Nephron progenitor cell (in vitro differentiated cells): Measurements from ENCODE around the gene STX10.
"Not testable (repeated sequence)": the region's sequence is repeated elsewhere in the genome, so short reads cannot be mapped to it uniquely, and the experiment has no call there.

ENCODE experiments used
- DNase-seq: peaks from one replicate; pipeline ENCODE4 v3.0.0; 2021
- H3K27ac Mint-ChIP-seq: 2 replicates; pipeline ENCODE4 v1.8.0; 2021; ENCODE audit warnings: mild to moderate bottlenecking, moderate library complexity, mixed read lengths
- H3K27me3 Mint-ChIP-seq: 2 replicates; pipeline ENCODE4 v1.8.0; 2021; ENCODE audit warnings: mild to moderate bottlenecking, low read depth, mixed read lengths; ENCODE audit not compliant: poor library complexity
- H3K36me3 Mint-ChIP-seq: 2 replicates; pipeline ENCODE4 v1.8.0; 2021; ENCODE audit warnings: low read depth, mixed read lengths
- H3K4me1 Mint-ChIP-seq: 2 replicates; pipeline ENCODE4 v1.8.0; 2021; ENCODE audit warnings: mixed read lengths
- H3K4me3 Mint-ChIP-seq: 2 replicates; pipeline ENCODE4 v1.8.0; 2021; ENCODE audit warnings: mild to moderate bottlenecking, moderate library complexity, mixed read lengths
- H3K9me3 Mint-ChIP-seq: 2 replicates; pipeline ENCODE4 v1.8.0; 2021; ENCODE audit warnings: mild to moderate bottlenecking, moderate library complexity, mixed read lengths
- TF ChIP-seq, protein P1 (sequence below): fragments of 200-600 bp; sonication (generic); IDR thresholded peaks from 2 replicates; pipeline ENCODE4 v1.5.0; 2021; ENCODE audit warnings: antibody characterized with exemption

The STX10 gene

DNA sequence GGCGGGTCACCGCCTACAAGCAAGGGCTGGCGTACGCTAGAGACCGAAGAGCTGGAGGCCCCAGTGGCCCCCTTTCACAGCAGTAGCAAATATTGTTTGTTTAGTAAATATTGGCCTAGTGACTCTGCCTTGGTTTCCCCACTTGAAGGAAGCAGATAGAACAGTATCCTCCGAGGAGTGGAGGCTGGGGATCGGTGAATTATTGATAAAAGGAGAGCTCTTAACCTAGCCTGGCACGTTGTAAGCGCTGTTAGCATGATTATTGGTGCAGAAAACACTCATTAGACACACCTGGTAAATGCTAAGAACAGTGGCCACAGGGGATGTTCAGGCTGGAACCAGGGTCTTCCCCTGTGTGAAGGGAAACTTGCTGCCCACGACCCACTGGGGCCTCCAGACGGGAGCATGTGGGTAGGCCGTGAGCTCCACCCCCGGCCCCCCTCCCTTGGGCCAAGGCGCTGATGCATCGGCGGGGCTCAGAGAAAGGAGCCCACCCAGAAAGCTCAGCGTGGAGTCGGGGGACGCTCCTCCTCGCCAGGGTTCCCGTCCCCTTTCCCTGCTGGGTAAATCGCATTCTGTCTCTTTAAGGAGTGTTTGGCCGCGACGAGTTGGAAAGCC is 2.3 kb upstream of the STX10 start:
- peaks cover 18% of the 10 kb centered on the region for H3K27me3 Mint-ChIP-seq
- TF ChIP-seq, protein P1, sequence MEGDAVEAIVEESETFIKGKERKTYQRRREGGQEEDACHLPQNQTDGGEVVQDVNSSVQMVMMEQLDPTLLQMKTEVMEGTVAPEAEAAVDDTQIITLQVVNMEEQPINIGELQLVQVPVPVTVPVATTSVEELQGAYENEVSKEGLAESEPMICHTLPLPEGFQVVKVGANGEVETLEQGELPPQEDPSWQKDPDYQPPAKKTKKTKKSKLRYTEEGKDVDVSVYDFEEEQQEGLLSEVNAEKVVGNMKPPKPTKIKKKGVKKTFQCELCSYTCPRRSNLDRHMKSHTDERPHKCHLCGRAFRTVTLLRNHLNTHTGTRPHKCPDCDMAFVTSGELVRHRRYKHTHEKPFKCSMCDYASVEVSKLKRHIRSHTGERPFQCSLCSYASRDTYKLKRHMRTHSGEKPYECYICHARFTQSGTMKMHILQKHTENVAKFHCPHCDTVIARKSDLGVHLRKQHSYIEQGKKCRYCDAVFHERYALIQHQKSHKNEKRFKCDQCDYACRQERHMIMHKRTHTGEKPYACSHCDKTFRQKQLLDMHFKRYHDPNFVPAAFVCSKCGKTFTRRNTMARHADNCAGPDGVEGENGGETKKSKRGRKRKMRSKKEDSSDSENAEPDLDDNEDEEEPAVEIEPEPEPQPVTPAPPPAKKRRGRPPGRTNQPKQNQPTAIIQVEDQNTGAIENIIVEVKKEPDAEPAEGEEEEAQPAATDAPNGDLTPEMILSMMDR: no peak

DNA sequence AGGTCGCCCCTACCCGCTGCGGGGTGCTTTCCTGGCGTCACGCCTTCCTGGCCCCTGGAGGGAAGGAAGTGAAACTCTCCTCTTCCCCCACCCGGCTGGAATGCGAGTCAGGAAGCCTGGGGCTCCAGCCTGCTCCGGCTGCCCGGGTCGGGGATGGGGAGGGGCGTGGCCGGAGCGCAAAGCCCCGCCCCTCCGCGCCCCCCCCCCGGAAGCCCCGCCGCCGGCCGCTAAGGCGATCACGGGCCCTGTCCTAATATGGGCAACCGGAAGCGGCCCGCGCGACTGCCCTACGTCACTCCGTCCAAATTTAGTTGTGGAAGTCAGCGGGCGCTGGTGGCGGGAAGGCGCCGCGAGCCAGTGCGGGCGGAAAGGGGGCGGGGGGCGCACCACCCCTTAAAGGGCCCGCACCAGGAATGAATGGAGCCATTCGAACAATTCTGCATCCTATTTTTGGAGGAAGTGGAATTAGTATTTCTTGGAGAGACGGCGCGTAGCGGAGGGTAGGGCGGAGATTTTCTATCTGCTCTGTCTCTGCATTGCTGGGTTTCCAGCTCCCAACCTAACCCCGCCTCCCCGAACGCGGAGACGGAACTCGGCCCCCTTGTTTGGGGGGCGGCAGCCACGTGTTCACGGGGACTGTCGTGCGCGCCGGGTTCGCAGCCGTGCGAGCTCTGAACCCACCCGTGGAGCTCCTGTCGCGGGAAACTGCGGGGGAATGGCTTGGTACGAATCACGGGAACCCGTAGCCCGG is 1.6 kb upstream of the STX10 start:
- H3K4me3 Mint-ChIP-seq: peak overlapping the region; percentile 96
- no peaks in the 10 kb centered on the region for H3K9me3 Mint-ChIP-seq
- H3K27ac Mint-ChIP-seq: peak overlapping the region; percentile 99
- H3K4me1 Mint-ChIP-seq: peaks cover 24% of the 10 kb centered on the region
- peak; percentile 96 for DNase-seq
- H3K36me3 Mint-ChIP-seq: peaks cover 11% of the 10 kb centered on the region
- peaks cover 18% of the 10 kb centered on the region for H3K27me3 Mint-ChIP-seq
- TF ChIP-seq, protein P1: no peak

More for the DNA sequence above, 2.3 kb upstream of the STX10 start:
- Mint-ChIP-seq H3K27ac (peak overlapping the region; percentile 99), H3K4me1 (peaks cover 27% of the 10 kb centered on the region), H3K4me3 (peak overlapping the region; percentile 96), H3K9me3 (no peaks in the 10 kb centered on the region), H3K36me3 (peaks cover 8% of the 10 kb centered on the region)
- DNase-seq: no peak

DNA sequence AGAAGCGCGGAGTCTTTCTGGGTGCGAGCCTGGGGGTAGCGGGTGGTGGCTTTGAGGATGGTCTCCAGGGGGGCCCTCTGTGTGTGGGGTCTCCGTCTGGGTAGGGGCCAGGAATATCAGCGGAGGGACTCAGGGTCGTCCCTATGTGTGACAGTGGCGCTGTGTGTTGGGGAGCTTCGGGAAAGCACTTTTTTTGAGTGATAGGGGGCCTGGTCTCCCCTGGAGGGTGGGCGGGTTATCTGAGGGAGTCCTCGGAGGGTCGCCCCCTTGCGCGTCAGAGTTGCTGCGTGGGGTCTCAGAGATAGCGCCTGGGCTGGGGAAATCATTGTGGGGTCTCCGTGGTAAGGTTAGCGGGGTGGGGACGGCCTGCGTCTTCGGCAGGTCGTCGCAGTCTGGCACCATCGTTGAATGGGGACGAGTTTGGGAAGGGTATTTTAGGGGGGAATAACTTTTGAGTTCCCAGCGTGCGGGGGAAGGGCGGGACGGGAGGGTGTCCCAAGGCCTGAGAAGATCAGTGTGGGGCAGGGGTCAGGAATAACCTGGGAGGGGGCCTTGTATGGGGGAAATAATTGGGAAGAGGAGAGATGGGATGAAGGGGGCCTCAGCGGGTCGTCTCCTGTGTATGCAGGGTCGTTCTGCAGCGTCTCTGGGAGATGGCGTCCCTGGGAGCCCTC is 893 bp upstream of the STX10 start:
- Mint-ChIP-seq H3K4me1 (peaks cover 18% of the 10 kb centered on the region), H3K9me3 (no peaks in the 10 kb centered on the region), H3K27me3 (peaks cover 18% of the 10 kb centered on the region), H3K36me3 (peaks cover 12% of the 10 kb centered on the region), H3K27ac (peak overlapping the region; percentile 99), H3K4me3 (peak overlapping the region; percentile 96)
- TF ChIP-seq, protein P1: no peak
- DNase-seq: peak; percentile 33

DNA sequence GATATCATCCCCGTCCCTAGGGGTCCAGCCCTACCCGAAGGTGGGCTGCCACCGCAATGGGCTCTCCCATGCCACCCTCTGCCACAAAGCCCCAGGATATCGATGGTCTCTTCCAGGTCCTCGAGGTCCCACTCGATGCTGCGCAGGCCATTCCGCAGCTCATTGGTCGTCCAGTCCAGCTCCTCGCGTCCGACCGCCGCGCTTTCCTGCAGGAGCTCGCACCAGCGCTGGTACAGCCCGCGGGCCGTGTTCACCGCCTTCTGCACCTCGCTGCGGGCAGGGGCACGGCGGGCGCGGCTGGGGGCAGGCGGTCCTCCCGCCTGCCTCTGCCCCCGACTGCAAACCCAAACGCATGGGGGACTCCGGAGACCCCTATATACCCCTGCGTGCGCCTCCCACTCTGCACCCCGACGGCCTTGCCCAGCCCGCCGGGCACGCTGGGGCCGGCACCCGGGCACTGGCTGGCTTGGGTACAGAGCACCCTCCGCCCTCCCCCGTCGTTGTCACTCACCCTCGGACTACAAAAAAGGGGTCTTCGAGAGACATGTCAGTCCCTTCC is 468 bp downstream of the STX10 start:
- peaks cover 17% of the 10 kb centered on the region for H3K27me3 Mint-ChIP-seq
- H3K9me3 Mint-ChIP-seq: no peaks in the 10 kb centered on the region
- DNase-seq: peak; percentile 63
- H3K27ac Mint-ChIP-seq: no peak overlapping the region
- TF ChIP-seq, protein P1: no peak
- H3K4me1 Mint-ChIP-seq: peaks cover 18% of the 10 kb centered on the region
- H3K4me3 Mint-ChIP-seq: peak overlapping the region; percentile 96
- H3K36me3 Mint-ChIP-seq: peaks cover 12% of the 10 kb centered on the region

DNA sequence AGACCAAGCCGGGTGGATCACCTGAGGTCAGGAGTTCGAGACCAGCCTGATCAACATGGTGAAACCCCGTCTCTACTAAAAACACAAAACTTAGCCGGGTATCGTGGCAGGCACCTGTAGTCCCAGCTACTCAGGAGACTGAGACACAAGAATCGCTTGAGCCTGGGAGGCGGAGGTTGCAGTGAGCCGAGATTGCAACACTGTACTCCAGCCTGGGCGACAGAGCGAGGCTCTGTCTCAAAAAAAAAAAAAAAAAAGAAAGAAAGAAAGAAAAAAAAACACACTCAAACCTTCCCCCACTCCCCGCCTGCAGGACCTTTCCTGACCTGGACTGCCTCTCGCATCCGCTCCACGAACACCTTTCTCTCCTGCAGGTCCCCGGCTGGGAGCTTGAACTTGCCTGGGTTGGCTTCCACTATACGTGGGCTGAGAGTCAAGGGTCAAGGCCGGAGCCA is 975 bp downstream of the STX10 start:
- H3K36me3 Mint-ChIP-seq: peaks cover 11% of the 10 kb centered on the region
- peak overlapping the region; percentile 83 for H3K4me3 Mint-ChIP-seq
- H3K27me3 Mint-ChIP-seq: peaks cover 12% of the 10 kb centered on the region
- H3K4me1 Mint-ChIP-seq: peaks cover 18% of the 10 kb centered on the region
- not testable (repeated sequence) for DNase-seq, H3K27ac Mint-ChIP-seq, H3K9me3 Mint-ChIP-seq
